Endothelial cell of umbilical vein (primary cell): Measurements from ENCODE around the gene PAXX. TPM values are rescaled to one million over a fixed set of nuclear protein-coding genes. Genes with fewer than 3 reads are reported as not detected.
"Not testable (repeated sequence)": the region's sequence is repeated elsewhere in the genome, so short reads cannot be mapped to it uniquely, and the experiment has no call there.

Experiments used
- BruUV-seq: library from RNA; stranded (reverse); fragments of 400-500 nt; replicated peaks from 2 replicates; lab custom pipeline; 2021; lab: Mats Ljungman, UMichigan
- CTCF ChIA-PET: fragments of 300-600, 350-600 bp; sonication (Branson Sonifier 250); formaldehyde crosslinking; loops from one replicate; lab custom pipeline; 2021; ENCODE audit warnings: antibody characterized with exemption, inconsistent platforms; lab: Charles Lee
- POLR2A ChIA-PET: fragments of 300-600, 350-600 bp; sonication (Branson Sonifier 250); formaldehyde crosslinking; loops from one replicate; lab custom pipeline; 2021; ENCODE audit warnings: antibody characterized with exemption, inconsistent platforms; lab: Charles Lee
- DNase-seq: peaks from one replicate; pipeline ENCODE4 v3.0.0-alpha.2; 2011; ENCODE audit warnings: low read depth, low spot score
- FAIRE-seq: peaks from 2 replicates; lab custom pipeline; 2011; peaks lifted over from hg19 to GRCh38; lab: Jason Lieb, UNC
- H2AFZ ChIP-seq: 2 replicates; pipeline ENCODE4 v1.6.0; 2012; ENCODE audit warnings: low read depth, low read length, control low read depth, inconsistent platforms
- H3K27ac ChIP-seq: 2 replicates; pipeline ENCODE4 v1.5.1; 2011; ENCODE audit warnings: low read depth, mild to moderate bottlenecking, control low read depth, low read length, moderate library complexity; ENCODE audit not compliant: insufficient read depth
- H3K27me3 ChIP-seq, 2 experiments: 2 replicates each; pipeline versions ENCODE4 v1.6.0 to v1.6.1; 2011; ENCODE audit warnings: low read length in 2 of 2, mixed read lengths in 1 of 2; ENCODE audit not compliant: control insufficient read depth in 2 of 2, insufficient read depth in 2 of 2
- H3K36me3 ChIP-seq, 2 experiments: 2 replicates in 1 of 2; 3 replicates in 1 of 2; pipeline ENCODE4 v1.5.1; 2011; ENCODE audit warnings: low read length in 2 of 2, mild to moderate bottlenecking in 1 of 2, moderate library complexity in 1 of 2; ENCODE audit not compliant: control insufficient read depth in 2 of 2, insufficient read depth in 2 of 2; ENCODE audit errors: extremely low read depth in 1 of 2
- H3K4me1 ChIP-seq: 3 replicates; pipeline ENCODE4 v1.5.1; 2011; ENCODE audit warnings: mild to moderate bottlenecking, low read length; ENCODE audit not compliant: control insufficient read depth, insufficient read depth; ENCODE audit errors: extremely low read depth
- H3K4me2 ChIP-seq: 2 replicates; pipeline ENCODE4 v1.6.1; 2011; ENCODE audit warnings: low read length, control low read depth, mixed read lengths; ENCODE audit not compliant: insufficient read depth
- H3K4me3 ChIP-seq, 3 experiments: fragments of 200-600 bp in 1 of 3; sonication (generic), shearing (Covaris generic) in 1 of 3; replicated peaks in 1 of 3; 2 replicates each; pipeline ENCODE4 v1.5.1; 2011 to 2016; ENCODE audit warnings: control low read depth in 3 of 3, low read length in 3 of 3, mild to moderate bottlenecking in 2 of 3, inconsistent platforms in 1 of 3, low read depth in 1 of 3, moderate library complexity in 1 of 3; ENCODE audit not compliant: insufficient read depth in 1 of 3
- H3K79me2 ChIP-seq: 2 replicates; pipeline ENCODE4 v1.6.0; 2012; ENCODE audit warnings: low read length, inconsistent platforms; ENCODE audit not compliant: control insufficient read depth, insufficient read depth
- H3K9ac ChIP-seq: replicated peaks from 2 replicates; pipeline ENCODE3; 2011; ENCODE audit warnings: low read length, control low read depth; ENCODE audit not compliant: insufficient read depth; ENCODE audit errors: extremely low read depth
- H3K9me1 ChIP-seq: replicated peaks from 3 replicates; pipeline ENCODE4 v1.6.0; 2011; ENCODE audit warnings: mild to moderate bottlenecking, low read length; ENCODE audit not compliant: control insufficient read depth, insufficient read depth; ENCODE audit errors: extremely low read depth
- H3K9me3 ChIP-seq: replicated peaks from 2 replicates; pipeline ENCODE4 v1.5.1; 2012; ENCODE audit warnings: low read length, inconsistent platforms; ENCODE audit not compliant: control insufficient read depth, insufficient read depth
- H4K20me1 ChIP-seq: replicated peaks from 2 replicates; pipeline ENCODE3; 2011; ENCODE audit warnings: mild to moderate bottlenecking, low read length; ENCODE audit not compliant: control insufficient read depth, insufficient read depth; ENCODE audit errors: extremely low read depth
- CTCF ChIP-seq, 2 donors: IDR thresholded peaks; 1 replicate in 1 of 2; 2 replicates in 1 of 2; pipeline ENCODE4 v1.5.1; 2011; ENCODE audit warnings: low read length in 2 of 2, mild to moderate bottlenecking in 2 of 2, moderate library complexity in 2 of 2, control low read depth in 1 of 2, inconsistent platforms in 1 of 2, low read depth in 1 of 2; ENCODE audit not compliant: insufficient read depth in 1 of 2; ENCODE audit errors: extremely low read depth in 1 of 2
- EZH2 ChIP-seq: IDR thresholded peaks from 2 replicates; pipeline ENCODE4 v1.6.1; 2012; ENCODE audit warnings: borderline replicate concordance, low read depth, mild to moderate bottlenecking, moderate library complexity, low read length, inconsistent platforms; ENCODE audit not compliant: severe bottlenecking
- FOS ChIP-seq: IDR thresholded peaks from 2 replicates; pipeline ENCODE4 v1.6.1; 2011; ENCODE audit warnings: mild to moderate bottlenecking, low read length, moderate library complexity, borderline replicate concordance; ENCODE audit not compliant: insufficient read depth
- GATA2 ChIP-seq: IDR thresholded peaks from 2 replicates; pipeline ENCODE4 v1.7.0; 2011; ENCODE audit warnings: low read depth, mild to moderate bottlenecking, moderate library complexity, mixed read lengths, low read length; ENCODE audit not compliant: insufficient read length, insufficient read depth
- JUN ChIP-seq: IDR thresholded peaks from 2 replicates; pipeline ENCODE4 v1.6.1; 2011; ENCODE audit warnings: borderline replicate concordance, low read depth; ENCODE audit not compliant: insufficient read length, insufficient read depth
- MAX ChIP-seq: IDR thresholded peaks from 2 replicates; pipeline ENCODE4 v1.6.1; 2011; ENCODE audit not compliant: insufficient read depth, insufficient read length
- MYC ChIP-seq: IDR thresholded peaks from one replicate; pipeline ENCODE4 v1.6.1; 2011; ENCODE audit warnings: mild to moderate bottlenecking, low read depth, low read length
- POLR2A ChIP-seq: IDR thresholded peaks from 2 replicates; pipeline ENCODE4 v1.6.1; 2012; ENCODE audit warnings: low read depth, mild to moderate bottlenecking, control low read depth, low read length
- POLR2AphosphoS5 ChIP-seq: IDR thresholded peaks from 2 replicates; pipeline ENCODE4 v1.6.1; 2012; ENCODE audit warnings: low read depth, mild to moderate bottlenecking, control low read depth, low read length, moderate library complexity; ENCODE audit not compliant: insufficient read depth
- dilution Hi-C: fragments of 300-500 bp; cut with MboI; formaldehyde crosslinking; loops from one replicate; pipeline ENCODE4 v1.15.0; 2019; ENCODE audit warnings: low sequenced_read_pairs; ENCODE audit not compliant: extremely low pct_ligation_motif_present
- intact Hi-C: fragments of 100-400 bp; cut with micrococcal nuclease; formaldehyde crosslinking; loops from one replicate; pipeline ENCODE4 v1.10.0; 2022
- polyA plus RNA-seq, 4 experiments: library from polyadenylated mRNA; depleted of rRNA in 3 of 4; stranded (reverse) in 3 of 4; unstranded in 1 of 4; fragments of >200 nt; gene quantifications; 2 replicates each; pipeline versions ENCODE4 v1.2.1 to v1.2.3, GENCODE V29; 2011 to 2012; ENCODE audit warnings: missing spikeins in 1 of 4
- total RNA-seq: library from RNA; stranded (reverse); gene quantifications from 2 replicates; pipeline ENCODE4 v1.2.3, GENCODE V29; 2021

The PAXX gene
- total and polyA plus RNA-seq, 2 donors (not counting 3 experiments of a cell fraction or from before 2014, with no cell fraction given), result 34.0 to 35.0 TPM

GRCh38 chr9:137032858-137033257 is 40.6 kb downstream of the PAXX start:
- H2AFZ ChIP-seq, result no peak overlapping the region
- FAIRE-seq (no peak), DNase-seq (no peak)
- CTCF ChIA-PET, result no interaction called here
- BruUV-seq, result no TSS peak
- POLR2A ChIA-PET, result no interaction called here
- H3K9ac ChIP-seq, result no peak overlapping the region
- dilution Hi-C loops, result no loop called here
- no peak for TF ChIP-seq FOS
- TF ChIP-seq JUN, result no peak
- no peak for TF ChIP-seq POLR2A
- TF ChIP-seq MAX, result no peak
- TF ChIP-seq POLR2AphosphoS5, result no peak
- TF ChIP-seq GATA2, result no peak
- TF ChIP-seq CTCF (IDR thresholded peaks at IDR 0.05; ENCODE audit: extremely low read depth in 1 of 2, insufficient read depth in 1 of 2, low read depth in 1 of 2, low read length in 2 of 2), result no peak
- no peak for TF ChIP-seq MYC
- TF ChIP-seq EZH2, result no peak
- H3K27ac ChIP-seq, result no peak overlapping the region
- H4K20me1 ChIP-seq, result no peaks in the 10 kb centered on the region
- H3K27me3 ChIP-seq, result no peaks in the 10 kb centered on the region
- H3K9me3 ChIP-seq, result no peaks in the 10 kb centered on the region
- H3K4me2 ChIP-seq, result no peak overlapping the region
- no peaks in the 10 kb centered on the region for H3K36me3 ChIP-seq
- H3K9me1 ChIP-seq, result no peaks in the 10 kb centered on the region
- H3K4me1 ChIP-seq, result peaks cover 8% of the 10 kb centered on the region
- no peak overlapping the region for H3K4me3 ChIP-seq
- intact Hi-C loops, result no loop called here
- no peaks in the 10 kb centered on the region for H3K79me2 ChIP-seq

- H3K36me3 ChIP-seq, H3K9me1 ChIP-seq, H2AFZ ChIP-seq, intact Hi-C loops, H3K9ac ChIP-seq, H3K79me2 ChIP-seq, FAIRE-seq, H3K4me2 ChIP-seq, H3K27me3 ChIP-seq, POLR2A ChIA-PET, H3K9me3 ChIP-seq, H3K4me3 ChIP-seq, H3K4me1 ChIP-seq, dilution Hi-C loops, H3K27ac ChIP-seq, DNase-seq, H4K20me1 ChIP-seq, BruUV-seq: not testable (repeated sequence)
- CTCF ChIA-PET, result interaction anchor here (4.3 kb wide), 1 partner anchor 86 kb away, joined by 111 read pairs; no protein-coding TSS in a partner anchor
Observed at GRCh38 chr9:137033481-137033880, 41.3 kb downstream of the PAXX start.
